ENCODE data around the gene FBXO30. TPM values are rescaled to one million over a fixed set of nuclear protein-coding genes. Genes with fewer than 3 reads are reported as not detected.

The FBXO30 gene
- total and polyA plus RNA-seq, 9 of the 15 experiments (the other 6 are each of a cell fraction or from before 2014, with no cell fraction given) = 3.6 to 12.8 (median 7.1) TPM

GRCh38 chr6:145814501-145815308 is at the start of gene FBXO30 (continued):
- TF ChIP-seq, protein P1, sequence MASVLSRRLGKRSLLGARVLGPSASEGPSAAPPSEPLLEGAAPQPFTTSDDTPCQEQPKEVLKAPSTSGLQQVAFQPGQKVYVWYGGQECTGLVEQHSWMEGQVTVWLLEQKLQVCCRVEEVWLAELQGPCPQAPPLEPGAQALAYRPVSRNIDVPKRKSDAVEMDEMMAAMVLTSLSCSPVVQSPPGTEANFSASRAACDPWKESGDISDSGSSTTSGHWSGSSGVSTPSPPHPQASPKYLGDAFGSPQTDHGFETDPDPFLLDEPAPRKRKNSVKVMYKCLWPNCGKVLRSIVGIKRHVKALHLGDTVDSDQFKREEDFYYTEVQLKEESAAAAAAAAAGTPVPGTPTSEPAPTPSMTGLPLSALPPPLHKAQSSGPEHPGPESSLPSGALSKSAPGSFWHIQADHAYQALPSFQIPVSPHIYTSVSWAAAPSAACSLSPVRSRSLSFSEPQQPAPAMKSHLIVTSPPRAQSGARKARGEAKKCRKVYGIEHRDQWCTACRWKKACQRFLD (CRISPR knock-in tag; IDR thresholded peaks at IDR 0.05) = no peak; the same call in 1 of the 2 replicates
- 0 out of 2 replicates have a peak, but pooled peaks have one; percentile 1 for TF ChIP-seq ZSCAN32 (CRISPR knock-in tag; IDR thresholded peaks at IDR 0.05)
- TF ChIP-seq ZSCAN29 (IDR thresholded peaks at IDR 0.05) = 0 out of 2 replicates have a peak, but pooled peaks have one; percentile 68
- TF ChIP-seq RAD51 (IDR thresholded peaks at IDR 0.05; ENCODE audit: borderline replicate concordance, low read depth) = 0 out of 2 replicates have a peak, but pooled peaks have one; percentile 10
- TF ChIP-seq VEZF1 (CRISPR knock-in tag; IDR thresholded peaks at IDR 0.05) = peak; percentile 90
- TF ChIP-seq ZNF197 (CRISPR knock-in tag; IDR thresholded peaks at IDR 0.05; ENCODE audit: low read depth) = peak; percentile 59; the same call in 1 of the 2 replicates
- no peak for TF ChIP-seq ZNF253 (CRISPR knock-in tag; conservative IDR thresholded peaks at IDR 0.05)
- 0 out of 2 replicates have a peak, but pooled peaks have one; percentile 58 for TF ChIP-seq TAF7 (tag; IDR thresholded peaks at IDR 0.05)
- peak; percentile 32; the same call in 1 of the 2 replicates for TF ChIP-seq ZBTB40 (IDR thresholded peaks at IDR 0.05)
- TF ChIP-seq ZBTB40 (CRISPR knock-in tag; IDR thresholded peaks at IDR 0.05) = no peak
- TF ChIP-seq HDAC8 (tag; IDR thresholded peaks at IDR 0.05) = peak; percentile 17; the same call in 1 of the 2 replicates
- no peak for TF ChIP-seq BMI1 (IDR thresholded peaks at IDR 0.05; ENCODE audit: low read length)
- TF ChIP-seq ID3 (CRISPR knock-in tag; IDR thresholded peaks at IDR 0.05) = no peak
- peak; percentile 74 for TF ChIP-seq ID3 (tag; IDR thresholded peaks at IDR 0.05)
- peak; percentile 98 for TF ChIP-seq RBFOX2 (IDR thresholded peaks at IDR 0.05; ENCODE audit: low read depth, low read length)

All from K562 (cell line).